ENCODE data around the gene GPR157.
"Not testable (repeated sequence)": the region's sequence is repeated elsewhere in the genome, so short reads cannot be mapped to it uniquely, and the experiment has no call there.

Gene GPR157

DNA sequence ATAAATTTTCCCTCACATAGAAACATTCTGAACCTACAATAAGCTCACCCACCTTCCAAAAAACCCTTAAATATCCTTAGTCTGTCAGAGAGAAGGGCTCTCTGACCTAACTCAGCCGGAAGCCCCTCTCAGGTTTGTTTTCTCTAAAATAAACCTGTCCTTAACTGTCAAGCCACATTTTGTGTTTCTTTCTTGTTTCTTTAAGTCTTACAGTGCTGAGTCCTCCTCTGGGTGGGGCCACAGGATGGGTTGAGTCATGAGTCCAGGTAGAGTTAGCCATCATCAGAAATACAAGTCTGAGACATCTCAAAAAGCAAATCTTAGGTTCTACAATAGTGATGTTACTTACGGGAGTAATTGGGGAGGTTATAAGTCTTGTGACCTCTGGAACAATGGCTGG lies 33.1 kb downstream of the GPR157 start:
- no peak for DNase-seq
- intact Hi-C loops (cut with DNase I): no loop called here

DNA sequence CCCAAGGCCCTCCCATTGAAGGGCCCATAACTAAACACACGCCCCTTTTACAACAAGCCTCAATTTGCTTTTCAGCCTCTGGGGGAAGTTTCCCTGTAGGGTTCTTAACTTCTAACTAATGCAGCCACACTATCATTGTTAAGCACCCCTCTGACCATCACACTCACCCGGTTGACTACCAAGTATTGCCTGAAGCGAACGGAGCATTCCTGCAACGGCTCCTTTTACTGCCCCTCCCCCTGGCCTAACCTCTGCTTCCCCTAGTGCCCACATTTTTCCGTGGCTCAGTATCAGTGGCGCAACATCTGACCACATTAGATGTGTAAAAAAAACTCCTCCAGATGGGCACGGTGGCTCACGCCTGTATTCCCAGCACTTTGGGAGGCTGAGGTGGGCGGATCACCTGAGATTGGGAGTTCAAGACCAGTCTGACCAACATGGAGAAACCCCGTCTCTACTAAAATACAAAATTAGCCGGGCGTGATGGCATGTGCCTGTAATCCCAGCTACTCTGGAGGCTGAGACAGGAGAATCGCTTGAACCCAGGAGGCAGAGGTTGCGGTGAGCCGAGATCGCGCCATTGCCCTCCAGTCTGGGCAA lies 34.8 kb downstream of the GPR157 start:
- DNase-seq; intact Hi-C loops (cut with DNase I): not testable (repeated sequence)

DNA sequence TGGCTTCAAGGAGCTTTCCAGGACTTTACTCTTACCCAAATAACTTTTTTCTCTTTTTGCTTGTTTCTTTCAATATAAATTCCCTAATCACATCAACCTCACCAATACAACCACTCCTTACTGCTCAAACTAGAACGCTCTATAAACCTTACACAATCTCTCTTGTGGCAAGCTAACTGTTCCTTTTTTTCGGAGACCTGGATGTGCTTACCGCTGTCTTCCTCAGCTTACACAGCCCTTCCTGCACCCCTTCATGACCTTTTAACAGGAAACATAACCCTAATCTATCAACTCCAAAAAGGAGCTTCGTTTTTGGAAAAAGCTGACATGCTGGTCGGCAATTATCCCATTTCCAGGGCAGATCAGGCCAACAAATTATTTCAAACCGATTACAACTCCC lies 35.3 kb downstream of the GPR157 start:
- intact Hi-C loops (cut with DNase I): no loop called here
- no peak for DNase-seq

DNA sequence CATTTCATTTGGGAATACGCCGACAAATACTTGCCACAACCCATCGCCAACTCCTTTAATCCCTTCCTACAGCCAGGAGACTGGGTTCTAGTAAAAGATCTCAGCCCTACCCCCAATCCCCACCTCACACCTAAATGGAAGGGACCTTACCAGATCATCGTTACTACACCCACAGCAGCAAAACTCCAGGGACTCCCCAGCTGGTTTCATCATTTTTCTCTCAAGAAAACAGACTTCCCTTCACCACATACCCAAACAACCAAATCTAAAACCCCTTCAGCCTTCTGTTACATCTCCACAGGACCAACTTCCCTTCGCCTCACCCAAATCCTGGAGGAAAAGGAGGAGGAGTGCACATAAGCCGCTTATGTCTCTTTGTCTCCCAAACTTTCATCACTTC lies 35.8 kb downstream of the GPR157 start:
- no peak for DNase-seq
- intact Hi-C loops (cut with DNase I): no loop called here

DNA sequence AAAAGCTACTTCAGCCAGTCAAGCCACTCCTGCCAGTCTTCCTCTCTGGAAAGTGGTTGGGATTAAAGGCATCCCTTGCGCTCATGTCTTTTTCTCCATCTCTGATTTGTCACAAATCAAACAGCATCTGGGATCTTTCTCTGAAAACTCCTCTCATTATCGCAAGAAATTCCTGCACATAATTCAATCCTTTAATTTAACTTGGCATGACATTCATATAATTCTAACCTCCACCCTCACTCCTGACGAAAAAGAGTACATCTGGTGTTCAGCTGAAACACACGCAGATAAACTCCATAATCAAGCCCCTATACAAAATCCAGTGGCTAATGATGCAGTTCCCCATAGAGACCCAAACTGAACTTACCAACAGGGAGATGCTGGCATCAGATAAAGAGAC lies 40.1 kb downstream of the GPR157 start:
- DNase-seq: no peak
- intact Hi-C loops (cut with DNase I): no loop called here

DNA sequence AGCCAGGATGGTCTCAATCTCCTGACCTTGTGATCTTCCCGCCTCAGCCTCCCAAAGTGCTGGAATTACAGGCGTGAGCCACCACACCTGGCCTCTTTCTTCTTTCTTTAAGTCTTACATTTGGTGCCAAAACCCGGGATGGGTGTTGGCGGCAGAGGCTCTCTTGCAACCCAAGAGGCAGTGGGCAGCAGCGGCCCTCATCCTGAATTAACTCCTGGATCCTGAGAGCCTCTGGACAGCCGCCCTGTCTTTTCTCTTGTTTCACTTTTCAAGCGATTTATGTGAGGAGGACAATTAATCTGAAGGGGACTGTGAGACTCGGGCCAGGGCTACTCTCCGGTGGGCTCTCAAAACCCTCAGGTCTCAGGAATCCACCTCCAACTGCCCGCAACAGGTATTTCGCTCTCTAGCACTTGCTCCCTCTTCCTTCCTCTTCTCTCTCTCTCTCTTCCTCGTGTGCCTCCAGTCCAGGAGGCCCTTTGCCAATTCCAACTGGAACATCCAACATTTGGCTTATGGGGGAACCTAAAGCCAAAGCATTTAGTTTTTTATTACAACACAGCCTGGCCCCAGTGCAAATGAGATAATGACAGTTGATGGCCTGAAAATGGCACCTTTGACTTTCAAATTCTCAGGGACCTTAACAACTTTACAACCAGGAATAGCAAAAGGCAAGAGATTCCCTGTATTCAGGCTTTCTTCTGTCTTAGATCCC lies 41.3 kb downstream of the GPR157 start:
- intact Hi-C loops (cut with DNase I): no loop called here
- no peak for DNase-seq

DNA sequence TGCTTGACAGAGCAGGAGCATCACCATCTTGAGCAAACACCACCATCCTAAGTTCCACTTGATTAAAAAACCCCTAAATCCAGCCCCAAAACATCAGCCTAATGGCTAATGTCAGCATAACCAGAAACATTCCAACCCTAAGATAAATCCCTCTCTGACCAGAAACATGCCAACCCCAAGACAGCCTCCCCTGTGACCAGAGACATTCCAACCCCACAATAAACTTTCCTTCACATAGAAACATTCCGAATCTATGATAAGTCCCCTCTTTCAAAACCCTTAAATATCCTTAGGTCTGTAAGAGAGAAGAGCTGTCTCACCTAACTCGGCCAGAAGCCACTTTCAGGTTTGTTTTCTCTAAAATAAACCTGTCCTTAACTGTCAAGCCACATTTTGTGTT lies 42.1 kb downstream of the GPR157 start:
- no peak for DNase-seq
- intact Hi-C loops (cut with DNase I): no loop called here

DNA sequence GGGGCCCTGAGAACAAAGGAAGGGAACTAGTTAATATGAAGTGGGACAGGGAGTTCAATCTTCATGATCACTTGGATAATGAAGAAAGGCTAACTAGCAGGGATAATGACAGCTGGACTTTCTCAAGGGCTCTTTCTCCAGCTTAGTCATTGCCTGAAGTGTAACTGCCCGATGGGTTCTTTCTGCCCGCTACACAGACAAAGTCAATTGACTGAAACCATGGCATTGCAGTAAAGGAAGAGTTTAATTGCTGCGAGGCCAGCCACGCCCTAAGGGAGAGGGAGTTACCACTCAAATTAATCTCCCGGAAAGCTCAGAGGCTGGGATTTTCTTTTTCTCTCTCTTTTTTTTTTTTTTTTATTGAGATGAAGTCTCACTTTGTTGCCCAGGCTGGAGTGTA lies 42.9 kb downstream of the GPR157 start:
- no peak for DNase-seq
- intact Hi-C loops (cut with DNase I): no loop called here

DNA sequence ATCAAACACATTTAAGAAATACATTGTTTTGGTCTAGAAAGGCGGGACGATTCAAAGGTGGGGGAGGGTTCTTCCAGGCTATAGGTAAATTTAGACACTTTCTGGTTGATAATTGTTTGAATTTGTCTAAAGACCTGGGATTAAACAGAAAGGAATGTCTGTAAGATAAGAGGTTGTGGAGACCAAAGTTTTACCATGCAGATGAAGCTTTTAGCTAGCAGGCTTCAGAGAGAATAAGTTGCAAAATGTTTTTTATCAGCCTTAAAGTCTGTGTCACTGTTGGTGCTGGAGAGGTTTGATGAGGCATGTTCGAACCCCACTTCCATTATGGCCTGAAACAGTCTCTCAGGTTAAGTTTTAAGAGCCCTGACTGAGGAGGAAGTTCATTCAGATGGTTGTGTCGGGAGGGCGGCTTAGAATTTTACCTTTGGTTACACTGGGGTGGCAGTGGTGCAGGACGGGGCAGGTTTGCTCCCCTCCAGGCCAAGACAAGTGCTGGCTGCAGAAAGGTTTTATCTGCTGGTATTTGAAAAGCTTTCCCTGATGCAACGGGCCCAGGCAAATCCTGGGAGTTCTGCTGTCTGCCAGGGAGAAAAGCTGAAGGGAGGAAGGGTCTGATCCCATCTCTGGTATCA lies 43.5 kb downstream of the GPR157 start:
- intact Hi-C loops (cut with DNase I): no loop called here
- no peak for DNase-seq

DNA sequence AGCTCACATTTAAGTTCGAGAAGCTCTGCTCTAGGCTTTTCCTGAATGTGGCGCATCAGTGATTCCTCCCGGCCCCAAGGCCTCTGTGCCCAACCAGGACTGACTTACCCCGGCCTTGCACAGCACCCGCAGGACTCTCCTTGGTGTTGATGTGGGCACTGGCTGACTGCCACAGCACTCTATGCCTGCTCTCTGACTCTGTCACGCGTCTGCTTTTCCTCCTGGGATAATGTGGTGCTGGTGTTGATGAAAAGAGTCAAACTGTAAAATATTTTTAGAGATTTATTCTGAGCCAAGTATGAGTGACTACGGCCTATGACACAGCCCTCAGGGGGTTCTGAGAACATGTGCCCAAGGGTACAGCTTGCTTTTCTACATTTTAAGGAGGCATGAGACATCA lies 44.0 kb downstream of the GPR157 start:
- DNase-seq: peak in 1 of 10 donors; percentile 9
- intact Hi-C loops (cut with DNase I): no loop called here

DNA sequence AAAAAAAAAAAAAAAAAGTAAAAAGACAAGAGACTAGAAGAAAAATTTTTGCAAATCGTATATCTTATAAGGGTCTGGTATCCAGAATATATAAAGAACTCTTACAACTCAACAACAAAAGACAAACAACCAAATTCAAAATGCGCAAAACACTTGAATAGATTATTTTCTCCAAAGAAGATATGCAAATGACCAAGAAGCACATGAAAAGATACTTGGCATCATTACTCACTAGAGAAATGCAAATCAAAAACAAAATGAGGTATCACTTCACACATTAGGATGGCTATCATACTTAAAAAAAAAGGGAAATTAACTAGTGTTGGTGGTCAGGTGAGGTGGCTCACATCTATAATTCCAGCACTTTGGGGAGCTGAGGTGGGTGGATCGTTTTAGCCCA lies 47.4 kb downstream of the GPR157 start:
- intact Hi-C loops (cut with DNase I): no loop called here
- no peak for DNase-seq

DNA sequence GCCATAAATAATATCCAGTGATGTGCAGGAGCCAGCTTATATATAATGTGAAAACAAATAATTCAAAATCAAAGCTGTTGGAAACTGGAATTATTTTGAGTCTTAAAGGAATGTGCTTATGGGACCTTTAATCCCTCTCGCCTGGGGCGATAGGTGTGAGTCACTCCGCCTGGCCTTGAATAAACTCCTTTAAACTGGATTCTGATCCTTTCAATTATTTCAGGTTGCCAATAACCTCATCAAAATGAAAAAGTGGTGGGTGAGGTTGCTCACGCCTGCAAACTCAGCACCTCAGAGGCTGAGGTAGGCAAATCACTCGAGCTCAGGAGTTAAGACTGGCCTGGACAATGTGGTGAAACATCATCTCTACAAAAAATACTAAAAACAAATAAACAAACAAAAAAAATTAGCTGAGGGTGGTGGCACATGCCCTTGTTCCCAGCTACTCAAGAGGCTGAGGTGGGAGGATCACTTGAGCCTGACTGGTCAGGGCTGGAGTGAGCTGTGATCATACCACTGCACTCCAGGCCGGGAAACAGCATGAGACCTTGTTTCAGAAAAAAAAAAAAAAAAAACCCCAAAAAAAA lies 48.1 kb downstream of the GPR157 start:
- no peak for DNase-seq
- intact Hi-C loops (cut with DNase I): no loop called here

DNA sequence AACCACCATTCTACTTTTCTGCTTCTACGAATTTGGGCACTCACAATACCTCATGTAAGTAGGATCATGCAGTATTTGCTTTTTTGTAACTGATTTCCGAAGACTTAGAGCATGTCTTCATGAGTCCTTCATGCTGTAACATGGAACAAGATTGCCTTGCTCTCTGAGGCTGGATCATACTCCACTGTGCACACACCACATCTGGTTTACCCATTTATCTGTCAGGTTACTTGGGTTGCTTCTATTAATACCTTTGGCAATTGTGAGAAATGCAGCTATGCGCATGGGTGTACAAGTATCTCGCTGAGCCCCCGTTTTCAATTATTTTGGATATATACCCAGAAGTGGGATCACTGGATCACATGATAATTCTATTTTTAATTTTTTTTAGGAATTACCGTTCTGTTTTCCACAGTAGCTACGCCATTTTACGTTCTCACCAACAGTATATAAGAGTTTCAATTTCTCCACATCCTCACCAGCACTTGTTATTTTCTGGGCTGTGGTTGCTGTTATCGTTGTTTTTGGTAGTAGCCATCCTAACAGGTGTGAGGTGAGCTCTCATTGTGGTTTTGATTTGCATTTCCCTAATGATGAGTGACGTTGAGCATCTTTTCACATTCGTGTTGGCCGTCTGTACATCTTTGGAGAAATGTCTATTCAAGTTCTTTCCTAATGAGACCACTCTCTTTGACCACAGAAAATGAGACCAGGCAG lies 48.8 kb downstream of the GPR157 start:
- intact Hi-C loops (cut with DNase I): no loop called here
- no peak for DNase-seq

DNA sequence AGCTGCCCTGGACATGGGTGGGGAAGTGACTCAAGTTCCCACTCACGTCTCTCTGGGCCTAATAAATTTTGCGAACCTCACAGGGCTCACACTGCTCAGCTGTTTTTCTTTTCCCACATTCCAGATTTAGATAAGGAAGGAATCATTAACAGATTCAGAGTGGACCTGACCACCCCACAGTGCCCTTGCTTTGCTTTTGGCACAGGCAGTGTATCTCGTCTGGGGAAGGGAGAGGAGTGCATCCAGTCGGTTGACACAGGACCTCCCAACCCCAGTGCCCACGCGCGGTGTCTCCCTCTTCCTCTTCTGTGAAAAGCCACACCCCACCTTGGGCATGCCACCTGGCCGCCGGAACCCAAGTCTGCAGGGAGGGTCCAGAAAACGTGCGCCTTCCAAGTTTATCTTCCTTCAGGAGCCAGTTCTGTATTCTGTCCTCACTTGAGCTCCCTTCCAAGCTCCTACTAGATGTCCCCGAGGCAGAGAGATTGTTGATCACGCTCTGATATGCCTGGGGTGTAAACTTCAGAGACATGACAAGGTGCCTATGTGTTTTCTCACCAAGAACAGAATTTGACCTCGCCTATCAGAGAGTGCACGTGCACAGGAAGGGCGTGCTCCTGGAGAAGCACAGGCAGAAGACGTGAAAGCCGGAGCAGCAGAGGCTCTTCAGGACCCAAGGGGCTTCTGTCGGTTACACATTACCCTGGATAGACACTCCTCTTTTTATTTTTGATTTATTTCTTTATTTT lies 50.0 kb downstream of the GPR157 start:
- no peak for DNase-seq
- intact Hi-C loops (cut with DNase I): no loop called here

DNA sequence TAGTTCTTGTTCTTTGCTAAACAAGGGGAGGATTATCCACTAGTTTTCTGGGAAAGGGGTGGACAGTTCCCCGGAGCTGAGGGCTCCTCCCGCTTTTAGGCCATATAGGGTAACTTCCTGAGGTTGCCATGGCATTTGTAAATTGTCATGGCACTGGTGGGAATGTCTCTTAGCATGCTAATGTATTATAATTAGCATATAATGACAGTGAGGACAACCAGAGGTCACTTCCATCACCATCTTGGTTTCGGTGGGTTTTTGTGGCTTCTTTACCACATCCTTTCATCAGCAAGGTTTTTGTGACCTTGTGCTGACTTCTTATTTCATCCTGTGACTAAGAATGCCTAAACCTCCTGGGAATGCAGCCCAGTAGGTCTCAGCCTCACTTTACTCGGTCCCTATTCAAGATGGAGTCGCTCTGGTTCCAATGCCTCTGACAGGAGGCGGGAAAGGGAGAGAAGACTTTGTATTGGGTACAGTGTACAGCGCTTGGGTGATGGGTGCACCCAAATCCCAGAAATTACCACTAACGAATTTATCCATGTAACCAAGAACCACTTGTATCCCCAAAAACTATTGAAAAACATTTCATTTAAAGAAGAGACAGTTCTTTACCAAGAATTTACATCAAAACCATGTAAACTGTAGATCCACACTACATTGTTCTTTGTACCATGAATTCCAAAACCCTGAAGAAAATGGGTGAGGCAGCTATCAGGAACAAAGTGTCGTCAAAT lies 50.7 kb downstream of the GPR157 start:
- intact Hi-C loops (cut with DNase I): no loop called here
- DNase-seq: no peak

DNA sequence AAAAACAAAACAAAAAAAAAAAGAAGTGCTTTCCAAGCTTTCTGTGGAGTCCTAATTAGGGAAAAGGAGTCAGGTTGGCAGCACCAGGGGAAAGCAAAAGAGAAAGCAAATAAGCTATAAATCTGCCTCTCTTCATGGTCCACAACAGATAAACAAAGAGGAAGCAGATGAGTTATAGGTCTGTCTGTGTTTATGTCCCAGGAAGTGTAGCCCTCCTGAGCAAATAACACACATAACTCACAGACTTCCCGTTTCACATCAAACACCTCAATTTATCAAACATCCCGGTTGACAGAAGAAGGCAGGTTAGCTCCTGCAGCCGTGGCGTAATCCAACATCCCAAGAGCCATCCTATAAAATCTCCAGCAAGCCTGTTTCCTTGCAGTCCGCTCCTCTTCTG lies 53.9 kb downstream of the GPR157 start:
- DNase-seq: no peak
- intact Hi-C loops (cut with DNase I): no loop called here

DNA sequence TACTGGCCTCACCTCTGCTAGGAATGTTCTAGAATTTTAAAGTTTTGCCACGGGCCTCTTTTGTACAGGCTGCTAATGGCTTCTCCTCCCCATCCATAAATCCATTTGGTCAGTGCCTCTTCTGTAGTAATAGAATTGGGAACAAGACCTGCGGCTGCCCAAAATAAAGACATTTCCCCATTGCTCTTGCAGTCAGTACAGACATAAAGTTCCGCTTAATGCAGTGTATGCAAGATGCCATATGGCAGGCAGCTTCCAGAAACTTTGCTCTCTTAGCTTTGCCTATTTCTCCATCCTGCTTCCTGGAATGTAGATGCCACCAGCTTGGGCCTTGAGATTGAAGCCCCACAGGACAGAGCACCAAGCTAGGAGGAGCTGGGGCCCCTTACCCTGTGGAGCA lies 55.8 kb downstream of the GPR157 start:
- intact Hi-C loops (cut with DNase I): no loop called here
- DNase-seq: no peak

DNA sequence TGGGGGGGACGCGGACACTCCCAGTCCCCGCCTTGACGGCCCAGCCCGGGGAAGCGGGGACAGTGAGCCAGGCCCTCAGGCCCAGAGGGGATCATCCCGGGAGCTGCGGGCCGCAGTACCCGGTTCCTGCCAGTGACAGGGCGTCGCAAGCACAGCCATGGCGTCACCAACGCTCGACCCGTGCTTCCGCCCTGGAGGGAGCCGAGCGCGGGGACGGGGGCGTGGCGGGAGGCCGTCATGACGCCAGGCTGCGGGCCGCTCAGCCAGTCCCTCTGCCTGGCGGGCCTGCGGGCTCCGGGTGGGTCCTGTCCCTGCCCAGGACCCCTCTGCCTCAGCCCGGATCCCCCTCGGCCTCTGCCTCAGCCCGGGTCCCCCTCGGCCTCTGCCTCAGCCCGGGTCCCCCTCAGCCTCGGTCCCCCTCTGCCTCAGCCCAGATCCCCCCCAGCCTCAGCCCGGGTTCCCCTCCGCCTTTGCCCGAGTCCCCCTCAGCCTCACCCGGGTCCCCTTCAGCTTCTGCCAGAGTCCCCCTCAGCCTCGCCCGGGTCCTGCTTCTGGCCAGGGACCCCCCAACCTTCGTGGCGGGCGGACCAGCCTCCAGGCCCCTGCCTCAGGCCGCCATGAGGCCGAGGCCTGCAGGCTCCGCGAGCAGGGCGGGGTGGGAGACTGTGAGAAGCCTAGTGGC lies 57.2 kb downstream of the GPR157 start:
- DNase-seq: no peak
- intact Hi-C loops (cut with DNase I): no loop called here

DNA sequence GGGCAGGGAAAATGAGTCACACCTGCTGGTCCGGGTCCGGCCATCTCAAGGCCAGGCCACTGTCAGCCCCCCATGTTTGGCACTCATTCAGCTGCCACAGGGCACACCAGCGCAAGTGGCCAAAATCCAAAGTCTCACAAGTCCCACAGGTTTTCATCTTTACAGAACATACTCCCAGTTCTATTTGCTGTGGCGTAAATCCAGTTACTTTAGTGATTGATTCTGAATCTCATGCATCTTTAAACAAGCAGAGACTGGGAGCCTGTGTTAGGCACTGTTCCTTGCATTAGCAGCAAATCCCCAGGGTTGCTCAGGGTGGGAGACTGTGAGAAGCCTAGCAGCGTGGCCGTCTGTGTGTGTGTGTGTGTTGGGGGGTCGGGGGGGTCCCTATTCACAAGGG lies 58.4 kb downstream of the GPR157 start:
- DNase-seq: no peak
- intact Hi-C loops (cut with DNase I): no loop called here

Data from posterior cingulate gyrus (tissue), 11 donors.